NB4 (cell line): ENCODE results near the gene EFTUD2.

ENCODE experiments used
- POLR2A ChIP-seq: IDR thresholded peaks from 2 replicates; pipeline ENCODE4 v1.6.1; 2011; ENCODE audit warnings: mild to moderate bottlenecking; ENCODE audit not compliant: insufficient read length; ENCODE audit errors: extremely low read depth
- TF ChIP-seq, protein P1 (sequence below): IDR thresholded peaks from one replicate; pipeline ENCODE4 v1.5.1; 2012; ENCODE audit warnings: low read depth, low read length

DNA sequence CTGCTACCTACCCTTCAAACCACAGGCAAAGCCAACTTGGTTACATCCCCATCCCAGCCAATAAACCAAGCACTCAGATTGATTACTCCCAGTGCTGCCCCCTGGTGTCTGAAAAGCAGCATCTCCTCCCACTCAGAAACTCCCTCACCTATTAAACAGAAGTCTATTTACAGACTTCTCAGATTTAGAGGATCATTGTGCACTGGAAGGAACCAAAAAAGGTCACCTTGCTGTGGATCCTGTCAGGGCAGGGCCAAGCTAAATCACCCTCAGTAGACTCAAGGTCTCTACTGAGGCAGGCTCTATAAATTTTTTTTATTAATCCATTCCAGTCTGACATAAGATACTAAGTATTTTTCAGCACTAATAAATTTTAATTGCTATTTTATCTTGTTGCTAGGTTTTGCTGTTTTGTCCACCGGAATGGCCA, 34.0 kb downstream of the EFTUD2 start:
- TF ChIP-seq POLR2A: no peak
- TF ChIP-seq, protein P1, sequence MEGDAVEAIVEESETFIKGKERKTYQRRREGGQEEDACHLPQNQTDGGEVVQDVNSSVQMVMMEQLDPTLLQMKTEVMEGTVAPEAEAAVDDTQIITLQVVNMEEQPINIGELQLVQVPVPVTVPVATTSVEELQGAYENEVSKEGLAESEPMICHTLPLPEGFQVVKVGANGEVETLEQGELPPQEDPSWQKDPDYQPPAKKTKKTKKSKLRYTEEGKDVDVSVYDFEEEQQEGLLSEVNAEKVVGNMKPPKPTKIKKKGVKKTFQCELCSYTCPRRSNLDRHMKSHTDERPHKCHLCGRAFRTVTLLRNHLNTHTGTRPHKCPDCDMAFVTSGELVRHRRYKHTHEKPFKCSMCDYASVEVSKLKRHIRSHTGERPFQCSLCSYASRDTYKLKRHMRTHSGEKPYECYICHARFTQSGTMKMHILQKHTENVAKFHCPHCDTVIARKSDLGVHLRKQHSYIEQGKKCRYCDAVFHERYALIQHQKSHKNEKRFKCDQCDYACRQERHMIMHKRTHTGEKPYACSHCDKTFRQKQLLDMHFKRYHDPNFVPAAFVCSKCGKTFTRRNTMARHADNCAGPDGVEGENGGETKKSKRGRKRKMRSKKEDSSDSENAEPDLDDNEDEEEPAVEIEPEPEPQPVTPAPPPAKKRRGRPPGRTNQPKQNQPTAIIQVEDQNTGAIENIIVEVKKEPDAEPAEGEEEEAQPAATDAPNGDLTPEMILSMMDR: peak; percentile 70
